HL-60/S4 (cell line): ENCODE measurements around the gene MBP.

Experiments used
- in situ Hi-C: fragments of 300-500 bp; cut with MboI; formaldehyde crosslinking; loops from 2 replicates; pipeline ENCODE4 v1.14.3; 2022; ENCODE audit warnings: low sequenced_read_pairs

The MBP gene

DNA sequence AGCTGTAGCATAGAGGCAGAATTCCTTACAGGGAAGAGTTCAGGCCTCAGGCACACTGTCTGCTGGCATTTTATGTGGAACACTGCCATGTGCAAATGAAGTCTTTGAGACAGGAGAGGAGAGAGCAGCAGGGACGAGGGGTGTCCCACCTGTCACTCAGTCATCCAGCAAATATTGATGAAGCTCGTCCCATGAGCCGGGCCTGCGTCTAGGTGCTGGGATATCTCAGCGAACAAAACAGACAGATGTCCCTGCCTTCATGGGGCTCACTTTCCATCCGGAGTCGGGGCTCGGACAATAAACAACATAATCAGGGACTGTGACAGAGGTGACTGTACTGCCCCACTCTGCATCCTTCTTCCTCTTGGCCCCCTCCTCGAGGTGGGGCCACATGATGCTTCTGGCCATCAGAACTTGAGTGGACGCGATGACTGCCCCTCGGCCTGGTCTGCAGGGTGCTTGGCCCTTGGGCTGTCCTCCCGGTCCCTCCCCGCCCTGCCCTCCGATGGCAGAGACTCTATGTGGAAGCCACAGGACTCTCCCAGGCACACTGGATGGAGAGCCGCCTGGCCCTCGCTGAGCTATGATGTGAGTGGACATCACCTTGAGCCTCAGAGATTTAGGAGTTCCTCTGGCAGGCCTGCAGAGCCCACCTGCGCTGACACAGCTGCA is 78.8 kb downstream of the MBP start:
- in situ Hi-C loops: loop anchor here (5.0 kb wide), 1 partner anchor 51 kb away; no protein-coding TSS in a partner anchor

DNA sequence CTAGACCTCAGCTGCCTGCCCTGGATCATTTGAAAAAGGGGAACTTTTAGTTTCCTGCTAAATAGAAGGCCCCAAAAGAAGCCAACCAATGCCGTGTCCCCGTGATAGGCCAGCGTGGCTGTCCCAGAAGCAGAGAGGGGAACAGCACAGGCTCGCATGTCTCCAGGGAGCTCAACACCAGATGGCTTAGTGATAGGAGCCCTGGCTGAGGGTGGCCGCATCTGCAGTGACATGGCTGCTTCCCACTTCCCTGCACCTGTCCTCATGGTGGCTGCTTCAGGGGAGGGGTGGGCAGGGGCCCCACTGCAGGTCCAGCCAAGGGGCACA is 79.6 kb downstream of the MBP start:
- in situ Hi-C loops: loop anchor here (5.0 kb wide), 1 partner anchor 51 kb away; no protein-coding TSS in a partner anchor

DNA sequence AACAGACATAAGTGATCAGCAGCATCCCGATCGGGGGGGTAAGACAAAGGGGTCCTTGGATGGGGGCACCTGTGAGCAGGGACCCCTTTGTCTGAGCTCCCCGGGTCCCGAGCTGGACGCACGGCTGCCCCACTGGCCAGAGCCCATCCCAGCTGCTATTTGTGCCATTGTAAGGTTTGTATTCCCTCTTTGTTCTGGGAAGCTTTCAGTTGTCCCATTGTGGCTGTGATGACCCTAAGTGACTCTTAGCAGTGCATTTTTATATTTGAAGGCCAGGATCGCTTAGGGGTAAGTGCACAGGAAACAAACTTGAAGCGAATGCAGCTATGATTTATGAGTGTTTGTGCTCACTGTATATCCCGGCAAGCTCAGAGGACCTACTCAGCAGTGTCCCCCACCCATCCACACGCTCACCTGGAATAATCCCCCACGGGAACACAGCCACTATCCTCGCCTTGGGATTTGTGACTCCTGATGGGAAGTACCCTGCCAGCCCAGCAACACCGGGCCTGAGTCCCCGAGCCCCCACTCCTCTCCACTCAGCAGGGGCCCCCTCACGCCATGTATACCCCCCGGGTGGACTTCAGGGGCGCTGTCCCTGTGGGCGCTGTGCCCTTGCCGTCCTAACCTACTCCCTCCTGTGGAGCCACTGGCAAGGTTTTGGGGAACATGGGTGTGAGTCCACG is 80.1 kb downstream of the MBP start:
- in situ Hi-C loops: loop anchor here (5.0 kb wide), 1 partner anchor 50 kb away; no protein-coding TSS in a partner anchor

DNA sequence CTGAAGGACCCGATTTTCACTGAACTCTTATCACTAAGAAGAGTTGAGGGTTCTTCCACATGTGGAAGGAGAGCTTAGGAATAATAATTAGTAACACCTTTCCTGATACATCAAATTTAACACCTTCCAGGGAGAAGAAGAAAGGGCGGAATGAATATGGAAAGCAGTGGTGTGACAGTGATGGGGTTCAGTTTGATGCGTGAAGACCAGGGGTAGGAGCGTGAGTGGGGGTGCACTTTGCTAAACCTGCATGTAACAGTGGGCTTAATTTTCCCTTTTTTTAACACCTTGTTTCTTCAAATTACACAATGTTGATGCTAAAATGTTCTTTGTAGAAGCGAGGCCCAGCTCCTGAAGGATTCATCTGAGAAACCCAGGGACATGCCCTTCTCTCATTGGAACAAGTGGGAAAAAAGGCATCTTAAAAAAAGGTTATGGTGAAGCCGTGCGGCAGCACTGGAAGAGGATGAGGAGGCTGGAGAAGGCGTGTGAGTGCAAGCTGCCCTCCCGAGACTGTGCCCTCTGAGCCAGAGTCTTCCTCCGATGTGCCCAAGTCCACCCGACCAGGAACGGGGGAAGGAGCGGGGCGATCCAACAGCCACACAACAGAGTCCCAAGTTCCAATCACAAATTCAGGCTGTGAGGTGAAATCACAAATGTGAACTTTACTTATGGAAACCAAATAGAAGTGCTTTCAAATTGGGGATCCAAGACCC is 80.8 kb downstream of the MBP start:
- in situ Hi-C loops: loop anchor here (5.0 kb wide), 1 partner anchor 49 kb away; no protein-coding TSS in a partner anchor

DNA sequence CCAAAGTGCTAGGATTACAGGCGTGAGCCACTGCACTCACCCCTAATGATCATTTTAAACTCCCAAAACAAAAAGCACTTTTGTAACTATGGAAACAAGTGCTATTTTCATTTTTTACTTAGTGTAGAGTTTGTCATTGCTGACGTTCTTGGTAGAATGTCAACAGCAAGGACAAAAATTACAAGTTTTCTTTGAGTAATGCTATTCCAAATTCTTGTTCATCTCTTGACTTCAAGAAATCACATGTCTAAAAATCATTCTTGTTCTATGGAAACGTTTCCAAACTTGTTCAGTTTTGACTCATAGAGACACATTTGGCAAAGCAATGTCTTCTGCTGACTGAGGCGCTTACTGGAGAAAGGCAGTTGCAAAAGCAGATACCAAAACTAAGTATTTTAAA is 82.6 kb downstream of the MBP start:
- in situ Hi-C loops: loop anchor here (5.0 kb wide), 1 partner anchor 48 kb away; no protein-coding TSS in a partner anchor

DNA sequence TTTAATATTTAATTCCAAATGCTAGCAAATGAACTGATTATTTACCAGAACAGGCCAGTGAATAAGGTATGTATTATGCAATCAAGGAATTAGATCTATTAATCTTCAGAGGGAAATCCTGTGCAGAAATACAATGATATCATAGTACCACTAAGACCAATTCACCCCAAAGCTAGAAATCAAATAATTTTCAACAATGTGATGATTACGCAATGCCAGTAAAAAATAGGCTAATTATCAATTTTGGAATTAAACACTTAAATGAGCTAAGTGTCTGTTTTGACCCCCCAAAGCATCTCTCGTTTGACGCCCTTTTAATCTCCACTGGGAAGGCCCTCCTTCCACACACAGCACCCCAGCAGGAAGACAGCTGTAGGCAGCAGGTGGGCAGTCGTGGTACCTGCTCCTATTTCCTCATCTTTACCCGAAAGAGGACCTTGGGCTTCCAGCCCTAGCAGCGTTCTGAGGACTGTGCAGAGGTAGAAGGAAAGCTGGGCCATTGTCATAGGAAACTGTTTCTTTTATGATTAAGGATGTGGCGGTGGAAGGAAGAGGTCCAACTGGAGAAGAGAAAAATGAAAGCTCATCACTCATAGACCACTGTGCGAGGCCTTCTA is 84.7 kb downstream of the MBP start:
- in situ Hi-C loops: no loop called here

DNA sequence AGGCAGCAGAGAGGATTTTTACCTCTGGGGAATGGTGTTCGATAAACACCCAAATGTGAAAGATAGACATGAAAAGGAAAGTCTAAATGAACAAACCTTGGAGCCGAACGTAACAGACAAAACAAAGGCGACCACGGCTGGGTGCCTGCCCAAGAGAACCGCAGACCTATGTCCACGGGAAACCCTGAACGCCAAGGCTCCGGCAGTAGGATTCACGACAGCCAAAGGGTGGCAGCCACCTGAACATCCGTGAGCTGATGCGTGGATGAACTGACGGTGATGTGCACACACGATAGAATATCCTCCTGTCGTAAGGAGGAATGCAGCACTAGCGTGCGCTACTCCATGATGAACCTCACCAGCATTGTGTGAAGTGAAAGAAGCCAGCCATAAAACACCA is 85.6 kb downstream of the MBP start:
- in situ Hi-C loops: no loop called here

DNA sequence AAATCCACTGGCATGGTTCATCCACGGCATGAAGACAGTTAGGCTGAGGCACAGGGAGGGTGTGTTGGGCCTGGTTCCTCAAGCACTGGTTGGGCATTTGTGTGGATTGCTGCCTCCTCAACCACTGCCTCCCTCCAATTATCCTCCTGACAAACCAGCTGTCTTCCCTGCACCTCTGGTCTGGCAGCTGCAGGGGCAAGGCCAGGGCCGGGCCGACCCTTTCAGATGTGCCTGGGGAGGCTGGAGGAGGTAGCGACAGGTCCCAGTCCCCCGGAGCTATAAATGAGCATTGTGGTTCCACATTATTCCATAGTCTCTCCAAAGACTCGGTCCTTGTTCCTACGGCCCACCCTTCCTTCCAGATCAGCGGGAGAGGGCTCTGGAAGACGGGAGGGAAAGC is 86.2 kb downstream of the MBP start:
- in situ Hi-C loops: no loop called here

DNA sequence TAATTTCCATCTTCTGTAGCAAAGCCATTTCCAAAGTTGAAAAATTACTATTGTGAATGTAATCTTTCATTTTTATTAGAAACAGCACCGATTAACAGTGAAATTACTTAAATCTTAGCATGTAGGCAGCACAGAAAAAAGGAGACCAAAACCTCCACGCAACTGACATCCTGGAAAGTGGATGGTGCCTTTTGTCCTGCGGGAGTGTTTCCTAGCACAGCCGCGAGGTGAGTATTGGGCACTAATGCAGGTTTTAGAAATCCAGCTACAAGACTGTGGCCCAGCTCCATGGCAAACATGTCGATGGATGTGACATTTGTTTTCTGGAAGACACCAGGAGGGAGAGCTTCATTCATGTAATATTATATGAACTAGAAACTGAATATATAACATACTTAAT is 86.9 kb downstream of the MBP start:
- in situ Hi-C loops: no loop called here

DNA sequence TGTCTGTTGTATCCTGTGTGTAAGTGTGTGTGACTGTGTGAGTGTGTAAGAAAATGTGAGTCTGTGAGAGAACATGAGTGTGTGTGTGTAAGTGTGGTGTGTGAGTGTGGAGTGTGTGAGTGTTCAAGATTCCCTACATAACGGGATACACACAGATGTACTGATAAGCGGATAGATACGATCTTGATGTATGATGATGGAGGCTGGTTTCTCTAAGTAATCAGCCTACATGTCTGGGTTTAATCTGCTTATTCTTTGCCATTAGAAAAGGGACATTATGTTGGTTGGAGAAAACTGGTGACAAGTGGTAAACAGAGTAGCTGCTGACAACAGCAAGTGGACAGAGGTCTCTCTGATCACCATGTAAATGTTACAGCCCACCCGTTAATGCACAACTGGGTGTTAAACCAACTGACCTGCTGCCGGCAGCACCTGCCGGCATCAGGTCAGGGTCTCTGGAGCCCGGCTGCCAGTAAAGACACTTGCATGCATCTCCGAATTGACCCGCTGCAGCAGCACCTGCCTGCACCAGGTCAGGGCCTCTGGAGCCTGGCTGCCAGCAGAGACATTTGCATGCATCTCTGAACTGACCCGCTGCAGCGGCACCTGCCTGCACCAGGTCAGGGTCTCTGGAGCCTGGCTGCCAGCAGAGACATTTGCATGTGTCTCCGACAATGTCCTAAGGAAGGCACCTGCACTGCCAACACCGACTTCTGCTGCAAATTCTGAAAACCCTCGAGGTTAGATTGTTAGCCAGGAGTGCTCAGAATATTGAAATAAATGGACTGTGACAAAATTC is 87.5 kb downstream of the MBP start:
- in situ Hi-C loops: no loop called here

DNA sequence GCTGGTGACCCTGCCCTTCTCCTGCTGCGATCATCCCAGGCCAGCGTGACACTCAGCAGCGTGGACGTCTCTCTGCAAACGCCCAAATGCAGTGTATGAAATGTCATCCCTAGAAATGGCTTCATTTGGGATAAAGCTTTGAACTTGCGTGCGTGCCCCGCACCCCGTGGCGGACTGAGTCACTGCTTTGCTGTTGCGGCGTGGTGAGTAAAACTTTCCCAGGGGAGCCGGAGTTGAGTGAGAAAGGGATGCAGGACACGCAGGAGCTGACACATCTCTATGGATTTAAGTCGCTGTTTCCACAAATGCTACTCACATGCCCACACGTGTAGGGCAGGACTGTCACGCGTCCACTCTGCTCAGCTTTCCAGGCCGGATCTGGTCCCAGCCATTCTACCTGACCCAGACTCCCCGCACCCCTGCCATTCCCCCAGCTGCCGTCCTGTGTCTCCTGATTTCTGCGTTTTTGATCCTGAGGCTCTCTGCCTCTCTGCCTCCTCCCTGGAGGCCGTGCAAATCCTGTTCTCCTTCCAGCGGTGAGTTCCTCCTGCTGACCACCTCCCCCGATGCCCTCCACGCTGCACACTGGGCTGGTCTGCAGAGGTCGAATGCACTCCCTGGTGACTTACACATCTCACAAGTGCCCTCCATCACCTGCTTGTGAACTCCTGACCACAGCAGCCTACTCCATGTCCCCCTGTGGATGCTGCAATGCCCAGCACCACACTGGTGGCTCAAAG is 88.9 kb downstream of the MBP start:
- in situ Hi-C loops: no loop called here

DNA sequence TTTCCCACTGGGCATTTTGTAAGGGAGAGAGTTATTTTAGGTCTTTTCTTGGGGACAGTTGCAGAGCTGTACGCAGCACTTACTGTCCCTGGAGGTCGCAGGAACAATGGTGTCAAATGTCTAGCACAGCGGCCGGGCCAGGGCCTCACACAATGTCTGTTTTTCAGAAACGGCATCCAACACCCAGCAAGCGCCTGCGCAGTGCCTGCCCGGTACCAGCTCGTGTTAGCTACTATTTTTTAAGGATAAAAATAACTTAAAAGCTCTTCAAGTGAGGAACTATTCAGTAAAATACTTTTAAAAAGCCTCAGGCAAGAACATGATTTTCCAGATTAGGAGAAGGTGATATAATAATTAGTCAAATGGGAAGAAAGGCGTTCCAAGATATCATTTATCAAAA is 90.0 kb downstream of the MBP start:
- in situ Hi-C loops: no loop called here

DNA sequence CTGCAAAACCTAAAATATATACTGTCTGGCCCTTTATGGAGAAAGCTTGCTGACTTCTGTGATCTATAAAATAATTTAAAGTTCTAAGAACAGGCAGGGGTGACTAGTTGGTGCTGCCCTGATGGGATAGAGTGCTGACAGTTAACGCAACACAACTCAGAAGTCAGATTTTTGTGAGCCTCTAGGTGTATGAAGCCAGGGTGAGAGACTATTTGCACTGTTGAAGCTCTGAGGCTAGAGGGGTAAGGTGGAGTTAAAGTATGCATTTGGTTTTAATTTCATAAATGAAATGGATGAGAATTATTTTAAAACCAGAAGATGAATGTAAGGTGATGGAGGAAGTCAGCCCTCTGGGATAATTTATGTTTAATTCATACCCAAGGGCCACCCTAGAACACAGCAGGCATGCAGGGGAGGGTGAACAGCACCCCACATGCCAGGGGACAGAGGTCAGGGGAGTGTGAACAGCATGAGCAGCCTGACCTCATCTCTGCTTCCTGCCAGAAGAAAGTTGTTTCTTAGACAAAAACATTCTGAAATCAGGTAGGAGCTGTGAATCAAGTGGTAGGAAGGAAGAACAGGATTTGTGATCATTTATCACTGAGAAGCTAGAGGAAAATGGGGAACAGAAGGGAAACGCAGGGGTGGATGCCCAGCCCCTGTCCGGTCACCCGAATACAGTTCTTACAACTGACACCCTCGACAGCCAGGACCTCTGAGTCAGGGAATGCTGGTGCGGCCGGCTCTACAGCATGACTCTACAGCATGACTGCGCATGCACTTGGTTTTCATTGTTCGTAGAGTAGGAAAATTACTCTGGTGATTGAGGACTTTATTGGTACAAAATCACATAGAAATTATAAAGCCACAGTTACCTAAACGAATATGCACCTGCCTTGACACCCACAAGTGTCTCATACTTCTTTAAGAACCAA is 93.1 kb downstream of the MBP start:
- in situ Hi-C loops: no loop called here

DNA sequence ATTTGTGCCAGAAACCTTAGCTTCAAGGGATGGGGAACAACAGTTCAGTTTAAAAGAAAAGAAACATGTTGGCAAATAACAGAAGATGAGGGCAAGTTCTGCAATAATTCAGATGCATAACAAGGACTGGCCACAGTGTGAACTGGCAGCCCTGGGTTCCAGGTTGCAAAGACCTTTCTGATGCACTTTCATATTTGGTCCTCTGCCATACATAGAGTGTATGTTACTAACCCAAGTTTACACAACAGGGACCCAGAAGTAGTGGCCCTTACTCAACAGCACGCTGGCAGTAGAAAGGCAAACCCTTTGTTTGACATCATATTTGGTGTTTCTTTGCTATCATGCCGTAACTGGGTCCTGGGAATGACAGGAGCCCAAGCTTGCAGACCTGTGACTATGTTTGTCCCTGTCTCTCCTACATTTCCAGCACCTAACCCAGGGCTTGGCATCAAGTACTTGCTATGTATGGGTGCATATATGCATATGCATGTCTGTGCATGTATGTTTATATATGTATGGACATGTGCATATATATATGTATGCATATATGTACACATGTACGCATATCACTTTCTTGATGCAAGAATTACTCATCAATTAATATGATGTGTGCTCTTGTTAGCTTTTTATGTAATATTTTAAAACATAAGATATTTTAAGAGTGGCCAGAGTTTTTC is 94.3 kb downstream of the MBP start:
- in situ Hi-C loops: no loop called here

DNA sequence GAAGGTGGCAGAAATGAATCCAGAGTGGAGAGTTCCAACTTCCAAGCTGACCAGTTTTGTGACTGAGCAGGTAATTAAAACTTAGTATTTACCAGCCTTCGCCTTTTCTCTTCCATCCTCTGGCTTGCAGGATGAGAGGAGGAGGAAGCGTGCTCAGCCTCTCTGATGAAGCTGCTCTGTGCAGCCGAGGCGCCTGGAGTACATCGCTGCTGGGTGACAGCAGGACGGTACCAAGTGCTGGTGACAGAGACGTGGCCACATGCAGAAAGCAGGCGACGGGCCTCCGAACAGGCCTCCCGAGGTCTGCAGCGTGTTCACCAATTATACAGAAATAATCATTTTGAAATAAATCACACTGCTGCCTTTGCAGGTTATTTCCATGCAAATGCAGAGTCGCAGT is 95.0 kb downstream of the MBP start:
- in situ Hi-C loops: no loop called here

DNA sequence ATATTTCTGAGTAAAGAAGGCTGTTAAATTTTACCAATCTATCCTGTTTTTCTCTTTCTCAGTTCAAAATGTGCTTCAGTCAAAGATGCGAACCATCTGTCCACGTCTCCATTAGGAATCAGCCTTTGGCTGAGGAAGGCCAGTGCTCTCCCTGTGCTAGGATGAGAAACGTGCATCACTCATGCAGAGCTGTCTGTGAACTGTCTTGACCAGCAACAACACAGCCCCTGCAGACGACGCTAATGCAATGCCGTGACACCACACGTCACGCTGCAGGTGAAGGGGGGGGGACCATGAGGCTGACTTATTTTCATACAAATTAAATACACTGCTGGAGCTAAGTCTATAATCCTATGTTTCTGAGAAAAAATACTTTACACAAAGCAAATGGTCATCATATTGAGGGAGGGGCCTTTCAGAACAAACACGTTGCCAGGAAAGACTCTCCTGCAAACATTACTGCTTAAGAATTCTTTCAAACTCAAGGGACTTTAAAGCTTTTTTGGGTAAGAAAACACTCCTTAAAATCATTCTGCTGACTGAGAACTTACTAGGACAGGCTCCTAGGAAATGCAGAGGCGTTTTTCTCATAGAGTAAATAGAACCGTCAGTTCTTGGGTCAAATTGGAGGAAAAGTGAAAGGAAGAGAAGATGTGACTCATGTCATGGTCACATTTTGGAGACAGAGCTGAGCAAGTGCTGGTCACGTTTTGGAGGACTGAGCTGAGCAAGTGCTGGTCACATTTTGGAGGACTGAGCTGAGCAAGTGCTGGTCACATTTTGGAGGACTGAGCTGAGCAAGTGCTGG is 97.0 kb downstream of the MBP start:
- in situ Hi-C loops: no loop called here

DNA sequence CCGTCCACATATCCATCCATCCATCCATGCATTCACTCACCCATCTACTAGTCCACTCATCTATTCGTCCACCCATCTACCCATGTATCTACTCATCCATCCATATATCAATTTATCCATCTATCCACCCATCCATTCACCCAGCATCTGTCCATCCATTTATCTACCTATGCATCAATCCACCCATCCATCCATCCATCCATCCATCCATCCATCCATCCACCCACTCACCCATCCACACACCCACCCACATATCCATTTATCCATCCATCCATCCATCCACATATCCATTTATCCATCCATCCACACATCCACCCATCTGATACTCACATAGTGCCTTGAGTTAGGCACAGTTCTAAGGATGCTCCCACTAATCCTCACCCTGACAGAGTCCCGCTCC is 99.0 kb downstream of the MBP start:
- in situ Hi-C loops: no loop called here
